IMR-90 (cell line): Measurements from ENCODE around the gene GLRX5. TPM values are rescaled to one million over a fixed set of nuclear protein-coding genes. Genes with fewer than 3 reads are reported as not detected.

Experiments
- ATAC-seq: fragments of 200-7000 bp; cut with Tn5 transposase; 2 replicates; pipeline ENCODE4 v1.9.1; 2020; ENCODE audit warnings: low read depth, mild to moderate bottlenecking, moderate library complexity
- BruUV-seq: library from RNA; stranded (reverse); fragments of 400-500 nt; replicated peaks from 2 replicates; lab custom pipeline; 2021; lab: Mats Ljungman, UMichigan
- CTCF ChIA-PET: fragments of 300-600 bp; formaldehyde crosslinking; extraction: SDS; loops from one replicate; lab custom pipeline; 2021; ENCODE audit warnings: antibody characterized with exemption; lab: Yijun Ruan, JAX
- POLR2A ChIA-PET: fragments of 300-600 bp; sonication (Branson Sonifier 250); formaldehyde crosslinking; loops from one replicate; lab custom pipeline; 2022; ENCODE audit warnings: antibody characterized with exemption; ENCODE audit not compliant: unreplicated experiment; lab: Charles Lee
- DNase-seq: peaks from one replicate; pipeline ENCODE4 v3.0.0; 2013
- H2AFZ ChIP-seq: replicated peaks from 2 replicates; pipeline ENCODE3; 2013; ENCODE audit warnings: low read length, mild to moderate bottlenecking; ENCODE audit not compliant: poor library complexity
- H2AK5ac ChIP-seq: 2 replicates; pipeline ENCODE4 v1.6.1; 2013; ENCODE audit warnings: low read depth, low read length, inconsistent platforms
- H2AK9ac ChIP-seq: replicated peaks from 2 replicates; pipeline ENCODE3; 2013; ENCODE audit warnings: mild to moderate bottlenecking, low read depth, low read length, moderate library complexity; ENCODE audit not compliant: poor library complexity
- H2BK120ac ChIP-seq: 2 replicates; pipeline ENCODE4 v1.6.1; 2013; ENCODE audit warnings: low read depth, low read length, inconsistent platforms
- H2BK15ac ChIP-seq: 3 replicates; pipeline ENCODE4 v1.6.1; 2013; ENCODE audit warnings: low read depth, low read length, inconsistent platforms
- H2BK20ac ChIP-seq: 2 replicates; pipeline ENCODE4 v1.6.1; 2013; ENCODE audit warnings: low read depth, mild to moderate bottlenecking, inconsistent platforms, low read length, moderate library complexity
- H2BK5ac ChIP-seq: 2 replicates; pipeline ENCODE4 v1.6.1; 2013; ENCODE audit warnings: mild to moderate bottlenecking, low read depth, low read length, inconsistent platforms; ENCODE audit not compliant: poor library complexity, severe bottlenecking
- H3K14ac ChIP-seq: replicated peaks from 2 replicates; pipeline ENCODE4 v1.6.1; 2013; ENCODE audit warnings: low read depth, low read length, inconsistent platforms
- H3K18ac ChIP-seq: 2 replicates; pipeline ENCODE4 v1.6.1; 2013; ENCODE audit warnings: low read depth, low read length, control low read depth
- H3K23ac ChIP-seq: 2 replicates; pipeline ENCODE4 v1.6.1; 2013; ENCODE audit warnings: low read depth, low read length, inconsistent platforms
- H3K27ac ChIP-seq: 2 replicates; pipeline ENCODE4 v1.5.1; 2013; ENCODE audit warnings: mild to moderate bottlenecking, control low read depth, low read length; ENCODE audit not compliant: insufficient read depth
- H3K27me3 ChIP-seq: 2 replicates; pipeline ENCODE4 v1.6.1; 2013; ENCODE audit warnings: low read length; ENCODE audit not compliant: control insufficient read depth, insufficient read depth
- H3K36me3 ChIP-seq: 2 replicates; pipeline ENCODE4 v1.6.1; 2013; ENCODE audit warnings: low read length, mixed read lengths; ENCODE audit not compliant: control insufficient read depth, insufficient read depth
- H3K4ac ChIP-seq: 2 replicates; pipeline ENCODE4 v1.6.1; 2013; ENCODE audit warnings: low read depth, low read length, inconsistent platforms
- H3K4me1 ChIP-seq: 2 replicates; pipeline ENCODE4 v1.6.1; 2013; ENCODE audit warnings: low read length, mixed read lengths; ENCODE audit not compliant: control insufficient read depth, insufficient read depth
- H3K4me2 ChIP-seq: 2 replicates; pipeline ENCODE4 v1.6.1; 2013; ENCODE audit warnings: low read depth, mild to moderate bottlenecking, control low read depth, low read length, moderate library complexity
- H3K4me3 ChIP-seq: 2 replicates; pipeline ENCODE4 v1.5.1; 2013; ENCODE audit warnings: low read depth, mild to moderate bottlenecking, control low read depth, low read length, moderate library complexity; ENCODE audit not compliant: insufficient read depth
- H3K56ac ChIP-seq: 2 replicates; pipeline ENCODE4 v1.6.1; 2013; ENCODE audit warnings: low read length, inconsistent platforms; ENCODE audit not compliant: insufficient read depth; ENCODE audit errors: extremely low read depth
- H3K79me1 ChIP-seq, 2 experiments: 2 replicates each; pipeline ENCODE4 v1.6.1; 2013; ENCODE audit warnings: low read length in 2 of 2, inconsistent platforms in 1 of 2, low read depth in 1 of 2
- H3K9ac ChIP-seq: 2 replicates; pipeline ENCODE4 v1.6.1; 2013; ENCODE audit warnings: low read depth, low read length, control low read depth
- H3K9me1 ChIP-seq: 2 replicates; pipeline ENCODE4 v1.6.1; 2013; ENCODE audit warnings: low read length, inconsistent platforms; ENCODE audit not compliant: insufficient read depth
- H3K9me3 ChIP-seq: 2 replicates; pipeline ENCODE4 v1.6.1; 2013; ENCODE audit warnings: low read length; ENCODE audit not compliant: control insufficient read depth, insufficient read depth
- H4K20me1 ChIP-seq: 2 replicates; pipeline ENCODE4 v1.6.1; 2013; ENCODE audit warnings: low read length, inconsistent platforms; ENCODE audit not compliant: insufficient read depth
- H4K5ac ChIP-seq: 2 replicates; pipeline ENCODE4 v1.6.1; 2013; ENCODE audit warnings: mild to moderate bottlenecking, low read depth, low read length, control low read depth
- H4K8ac ChIP-seq, 2 experiments: 2 replicates each; pipeline ENCODE4 v1.6.1; 2013; ENCODE audit warnings: low read depth in 2 of 2, low read length in 2 of 2, control low read depth in 1 of 2, inconsistent platforms in 1 of 2
- H4K91ac ChIP-seq: 2 replicates; pipeline ENCODE4 v1.6.1; 2013; ENCODE audit warnings: low read depth, low read length, inconsistent platforms; ENCODE audit not compliant: insufficient read depth
- BHLHE40 ChIP-seq: fragments of 150-350 bp; IDR thresholded peaks from 2 replicates; pipeline ENCODE4 v1.6.1; 2016; ENCODE audit warnings: mild to moderate bottlenecking, low read depth, low read length
- CEBPB ChIP-seq: IDR thresholded peaks from 2 replicates; pipeline ENCODE4 v1.6.1; 2012; ENCODE audit warnings: low read depth, low read length, improper control_type of control experiment
- FOS ChIP-seq: fragments of 150-350 bp; IDR thresholded peaks from 2 replicates; pipeline ENCODE4 v1.6.1; 2016; ENCODE audit warnings: low read depth, low read length
- NFE2L2 ChIP-seq: fragments of 150-350 bp; IDR thresholded peaks from 2 replicates; pipeline ENCODE4 v1.6.1; 2016; ENCODE audit warnings: low read depth, mild to moderate bottlenecking, low read length
- POLR2A ChIP-seq: IDR thresholded peaks from 2 replicates; pipeline ENCODE4 v1.6.1; 2012; ENCODE audit warnings: mild to moderate bottlenecking, low read depth, low read length
- RAD21 ChIP-seq: IDR thresholded peaks from 2 replicates; pipeline ENCODE4 v1.6.1; 2012; ENCODE audit warnings: low read length, improper control_type of control experiment
- RFX5 ChIP-seq: IDR thresholded peaks from 2 replicates; pipeline ENCODE4 v1.8.0; 2012; ENCODE audit warnings: low read depth, mild to moderate bottlenecking, low read length, moderate library complexity
- WGBS, 2 experiments: methylation state at CpG; one replicate each; pipeline versions ENCODE4 v1.1.5 to v1.1.7; 2013; ENCODE audit warnings: missing lambda C conversion rate in 2 of 2; ENCODE audit not compliant: insufficient read length in 1 of 2; ENCODE audit errors: extremely low coverage in 2 of 2; 5-methylcytosine and 5-hydroxymethylcytosine counted together
- dilution Hi-C: fragments of 300-500 bp; cut with HindIII; formaldehyde crosslinking; loops from one replicate; pipeline ENCODE4 v1.14.3; 2018; ENCODE audit warnings: low sequenced_read_pairs; ENCODE audit not compliant: unreplicated experiment
- in situ Hi-C: fragments of 300-500 bp; cut with MboI; formaldehyde crosslinking; loops from 3 replicates; pipeline ENCODE4 v1.14.3; 2019; ENCODE audit warnings: low sequenced_read_pairs, inconsistent platforms, mixed read lengths
- intact Hi-C: fragments of 100-400 bp; cut with micrococcal nuclease; formaldehyde crosslinking; loops from 2 replicates; pipeline ENCODE4 v1.10.0; 2022
- polyA plus RNA-seq, 3 experiments: library from polyadenylated mRNA; depleted of rRNA; stranded (reverse); fragments of >200 nt; gene quantifications; 2 replicates each; pipeline ENCODE4 v1.2.3, GENCODE V29; 2012; ENCODE audit warnings: low replicate concordance in 1 of 3
- total RNA-seq: library from RNA; depleted of rRNA; stranded (reverse); fragments of >200 nt; gene quantifications from 2 replicates; pipeline ENCODE4 v1.2.3, GENCODE V29; 2012
- TF ChIP-seq, protein P1 (sequence below): conservative IDR thresholded peaks from 2 replicates; pipeline ENCODE4 v1.5.1; 2012; ENCODE audit warnings: mild to moderate bottlenecking, low read depth, low read length, improper control_type of control experiment

GLRX5 gene
- total and polyA plus RNA-seq, 2 of the 4 experiments (the other 2 are of a cell fraction), result 32.4 to 40.4 TPM

DNA sequence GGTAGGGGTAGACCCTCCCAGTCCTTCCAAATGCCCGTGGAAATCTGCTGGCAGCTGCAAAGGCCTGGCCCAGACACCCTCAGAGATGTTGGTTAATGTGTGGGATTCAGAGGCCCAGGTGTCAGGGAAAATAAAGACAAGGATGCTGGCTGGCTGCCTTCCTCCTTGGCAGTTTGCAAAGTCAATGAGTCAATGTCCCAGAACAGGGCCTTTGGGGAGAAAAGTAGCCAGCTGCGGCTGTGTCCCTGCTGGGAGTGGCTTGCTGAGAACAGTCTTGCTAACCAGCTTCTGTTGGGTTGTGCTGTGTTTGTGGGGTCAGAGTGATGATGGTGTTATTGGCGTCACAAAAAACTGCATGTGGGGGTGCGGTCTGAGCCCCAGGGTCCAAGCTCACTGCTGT, 29.2 kb downstream of the GLRX5 start:
- H3K4me3 ChIP-seq, result no peak overlapping the region
- H3K4me2 ChIP-seq, result no peak overlapping the region
- H2BK5ac ChIP-seq, result no peak overlapping the region
- no peak overlapping the region for H3K18ac ChIP-seq
- H2BK15ac ChIP-seq, result no peak overlapping the region
- H3K56ac ChIP-seq, result no peak overlapping the region
- in situ Hi-C loops, result loop anchor here (5.0 to 25.0 kb wide), 2 partner anchors 208 to 848 kb away; no protein-coding TSS in a partner anchor
- dilution Hi-C loops, result loop anchor here (25.0 kb wide), 1 partner anchor 223 kb away; no protein-coding TSS in a partner anchor
- no peak overlapping the region for H2AK9ac ChIP-seq
- H3K14ac ChIP-seq, result no peak overlapping the region
- no peak overlapping the region for H2AK5ac ChIP-seq
- H2BK20ac ChIP-seq, result no peak overlapping the region
- H2AFZ ChIP-seq, result no peak overlapping the region
- H3K9ac ChIP-seq, result no peak overlapping the region
- peaks cover 11% of the 10 kb centered on the region for H3K27me3 ChIP-seq
- H3K79me1 ChIP-seq, result no peaks in the 10 kb centered on the region
- no peaks in the 10 kb centered on the region for H3K4me1 ChIP-seq
- no peak for ATAC-seq
- ChIA-PET POLR2A (no interaction called here), CTCF (interaction anchor here (0.6 to 1.2 kb wide), 2 partner anchors 16 to 210 kb away, joined by 3 to 4 read pairs; no protein-coding TSS in a partner anchor)
- H3K4ac ChIP-seq, result no peak overlapping the region
- H4K20me1 ChIP-seq, result no peaks in the 10 kb centered on the region
- no peaks in the 10 kb centered on the region for H3K9me3 ChIP-seq
- H2BK120ac ChIP-seq, result no peak overlapping the region
- DNase-seq, result peak; percentile 18
- WGBS, 2 experiments, result no CpG with 5 or more reads among the region's 4 CpGs
- H4K5ac ChIP-seq, result no peak overlapping the region
- intact Hi-C loops, result loop anchor here (10.0 kb wide), 1 partner anchor 861 kb away; no protein-coding TSS in a partner anchor
- H3K23ac ChIP-seq, result no peak overlapping the region
- H4K8ac ChIP-seq, result no peak overlapping the region
- no peaks in the 10 kb centered on the region; the same call in 1 of the 2 replicates for H3K9me1 ChIP-seq
- H4K91ac ChIP-seq, result no peak overlapping the region
- BruUV-seq, result no TSS peak
- H3K27ac ChIP-seq, result no peak overlapping the region
- no peak for TF ChIP-seq CEBPB
- no peak for TF ChIP-seq POLR2A
- TF ChIP-seq, protein P1, sequence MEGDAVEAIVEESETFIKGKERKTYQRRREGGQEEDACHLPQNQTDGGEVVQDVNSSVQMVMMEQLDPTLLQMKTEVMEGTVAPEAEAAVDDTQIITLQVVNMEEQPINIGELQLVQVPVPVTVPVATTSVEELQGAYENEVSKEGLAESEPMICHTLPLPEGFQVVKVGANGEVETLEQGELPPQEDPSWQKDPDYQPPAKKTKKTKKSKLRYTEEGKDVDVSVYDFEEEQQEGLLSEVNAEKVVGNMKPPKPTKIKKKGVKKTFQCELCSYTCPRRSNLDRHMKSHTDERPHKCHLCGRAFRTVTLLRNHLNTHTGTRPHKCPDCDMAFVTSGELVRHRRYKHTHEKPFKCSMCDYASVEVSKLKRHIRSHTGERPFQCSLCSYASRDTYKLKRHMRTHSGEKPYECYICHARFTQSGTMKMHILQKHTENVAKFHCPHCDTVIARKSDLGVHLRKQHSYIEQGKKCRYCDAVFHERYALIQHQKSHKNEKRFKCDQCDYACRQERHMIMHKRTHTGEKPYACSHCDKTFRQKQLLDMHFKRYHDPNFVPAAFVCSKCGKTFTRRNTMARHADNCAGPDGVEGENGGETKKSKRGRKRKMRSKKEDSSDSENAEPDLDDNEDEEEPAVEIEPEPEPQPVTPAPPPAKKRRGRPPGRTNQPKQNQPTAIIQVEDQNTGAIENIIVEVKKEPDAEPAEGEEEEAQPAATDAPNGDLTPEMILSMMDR, result no peak
- TF ChIP-seq FOS, result no peak
- no peak for TF ChIP-seq NFE2L2
- no peak for TF ChIP-seq RAD21
- no peak for TF ChIP-seq BHLHE40
- TF ChIP-seq RFX5, result no peak
- H3K36me3 ChIP-seq, result no peaks in the 10 kb centered on the region
